Astrocyte (in vitro differentiated cells and primary cell): Measurements from ENCODE around the gene DNAAF1.

Source experiments
- EZH2 ChIP-seq: IDR thresholded peaks from 2 replicates; pipeline ENCODE4 v1.6.1; 2012; ENCODE audit warnings: mild to moderate bottlenecking, low read length, inconsistent platforms; ENCODE audit not compliant: insufficient read depth
- TF ChIP-seq, protein P1 (sequence below): IDR thresholded peaks from 2 replicates; pipeline ENCODE4 v1.5.1; 2011; ENCODE audit warnings: low read depth, mild to moderate bottlenecking, inconsistent platforms, low read length, moderate library complexity; ENCODE audit not compliant: insufficient read depth

DNA sequence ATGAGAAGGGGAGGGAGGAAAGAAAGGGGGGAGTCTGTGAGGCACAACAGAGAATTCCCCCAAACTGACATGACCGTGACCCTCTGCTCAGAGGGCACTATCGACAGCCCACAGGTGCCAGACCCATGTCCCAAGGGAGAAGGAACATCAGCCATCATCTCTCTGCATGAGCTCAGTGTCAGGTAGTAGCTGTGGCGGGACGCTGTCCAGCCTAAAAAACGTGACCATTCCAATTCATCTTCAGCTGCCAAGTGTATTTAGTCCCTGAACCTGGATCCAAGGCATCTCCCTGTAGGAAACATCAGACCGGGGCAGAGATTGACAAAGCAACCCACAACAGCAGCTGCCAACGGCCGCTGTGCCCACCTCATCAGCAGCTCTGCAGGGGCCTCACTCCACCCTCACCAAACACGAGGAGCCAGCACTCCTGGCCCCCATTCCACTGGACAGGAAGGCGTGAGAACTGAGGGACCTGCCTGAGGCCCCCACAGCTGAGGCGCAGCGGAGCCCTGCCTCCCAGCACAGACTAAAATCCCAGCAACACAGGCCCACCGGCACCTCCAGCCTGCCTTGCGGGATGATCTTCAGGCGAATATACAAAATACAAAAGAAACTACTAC, 33.1 kb downstream of the DNAAF1 start:
- TF ChIP-seq, protein P1, sequence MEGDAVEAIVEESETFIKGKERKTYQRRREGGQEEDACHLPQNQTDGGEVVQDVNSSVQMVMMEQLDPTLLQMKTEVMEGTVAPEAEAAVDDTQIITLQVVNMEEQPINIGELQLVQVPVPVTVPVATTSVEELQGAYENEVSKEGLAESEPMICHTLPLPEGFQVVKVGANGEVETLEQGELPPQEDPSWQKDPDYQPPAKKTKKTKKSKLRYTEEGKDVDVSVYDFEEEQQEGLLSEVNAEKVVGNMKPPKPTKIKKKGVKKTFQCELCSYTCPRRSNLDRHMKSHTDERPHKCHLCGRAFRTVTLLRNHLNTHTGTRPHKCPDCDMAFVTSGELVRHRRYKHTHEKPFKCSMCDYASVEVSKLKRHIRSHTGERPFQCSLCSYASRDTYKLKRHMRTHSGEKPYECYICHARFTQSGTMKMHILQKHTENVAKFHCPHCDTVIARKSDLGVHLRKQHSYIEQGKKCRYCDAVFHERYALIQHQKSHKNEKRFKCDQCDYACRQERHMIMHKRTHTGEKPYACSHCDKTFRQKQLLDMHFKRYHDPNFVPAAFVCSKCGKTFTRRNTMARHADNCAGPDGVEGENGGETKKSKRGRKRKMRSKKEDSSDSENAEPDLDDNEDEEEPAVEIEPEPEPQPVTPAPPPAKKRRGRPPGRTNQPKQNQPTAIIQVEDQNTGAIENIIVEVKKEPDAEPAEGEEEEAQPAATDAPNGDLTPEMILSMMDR: no peak
- no peak for TF ChIP-seq EZH2
